HG03108 (cell line): ENCODE data around the gene DMBT1.

Experiments used
- ATAC-seq: cut with Tn5 transposase; IDR thresholded peaks from one replicate; pipeline ENCODE4 v1.9.1; 2021; ENCODE audit warnings: moderate library complexity; ENCODE audit not compliant: unreplicated experiment

Gene DMBT1

GRCh38 chr10:122560279-122560804, at the start of gene DMBT1:
Gene DMBT1, plus strand, starts transcription at chr10:122560754. Its CDS starts 17 bp downstream, at chr10:122560771.
- no peak for ATAC-seq

- no peak for ATAC-seq
Measured at GRCh38 chr10:122513053-122513452, 47.5 kb upstream of the DMBT1 start.

- no peak for ATAC-seq
Measured at GRCh38 chr10:122514045-122514840, 46.3 kb upstream of the DMBT1 start.

GRCh38 chr10:122515022-122515424, 45.5 kb upstream of the DMBT1 start:
- ATAC-seq, result no peak

GRCh38 chr10:122515588-122516231, 44.8 kb upstream of the DMBT1 start:
- no peak for ATAC-seq

GRCh38 chr10:122516734-122517133, 43.8 kb upstream of the DMBT1 start:
- ATAC-seq, result no peak

GRCh38 chr10:122519144-122519543, 41.4 kb upstream of the DMBT1 start:
- no peak for ATAC-seq

GRCh38 chr10:122519873-122520272, 40.7 kb upstream of the DMBT1 start:
- ATAC-seq, result no peak

- ATAC-seq, result no peak
Measured at GRCh38 chr10:122521011-122521410, 39.5 kb upstream of the DMBT1 start.

GRCh38 chr10:122524811-122525210, 35.7 kb upstream of the DMBT1 start:
- no peak for ATAC-seq

GRCh38 chr10:122525788-122526187, 34.8 kb upstream of the DMBT1 start:
- no peak for ATAC-seq

- no peak for ATAC-seq
Measured at GRCh38 chr10:122526892-122527291, 33.7 kb upstream of the DMBT1 start.

- no peak for ATAC-seq
Measured at GRCh38 chr10:122530177-122530576, 30.4 kb upstream of the DMBT1 start.

- no peak for ATAC-seq
Measured at GRCh38 chr10:122531261-122531660, 29.3 kb upstream of the DMBT1 start.

- ATAC-seq, result no peak
Measured at GRCh38 chr10:122531939-122532338, 28.6 kb upstream of the DMBT1 start.

- no peak for ATAC-seq
Measured at GRCh38 chr10:122532601-122533296, 27.8 kb upstream of the DMBT1 start.

GRCh38 chr10:122537545-122537944, 23.0 kb upstream of the DMBT1 start:
- ATAC-seq, result no peak

GRCh38 chr10:122541541-122542002, 19.0 kb upstream of the DMBT1 start:
- ATAC-seq, result no peak

- no peak for ATAC-seq
Measured at GRCh38 chr10:122543676-122544445, 16.7 kb upstream of the DMBT1 start.

GRCh38 chr10:122544493-122544892, 16.1 kb upstream of the DMBT1 start:
- no peak for ATAC-seq

- ATAC-seq, result no peak
Measured at GRCh38 chr10:122546242-122546641, 14.3 kb upstream of the DMBT1 start.
